ENCODE measurements around the gene RCOR1. TPM values are rescaled to one million over a fixed set of nuclear protein-coding genes. Genes with fewer than 3 reads are reported as not detected.

The RCOR1 gene
- total RNA-seq, 3 donors from 2014 or later: 29.4 to 31.3 (median 29.5) TPM

DNA sequence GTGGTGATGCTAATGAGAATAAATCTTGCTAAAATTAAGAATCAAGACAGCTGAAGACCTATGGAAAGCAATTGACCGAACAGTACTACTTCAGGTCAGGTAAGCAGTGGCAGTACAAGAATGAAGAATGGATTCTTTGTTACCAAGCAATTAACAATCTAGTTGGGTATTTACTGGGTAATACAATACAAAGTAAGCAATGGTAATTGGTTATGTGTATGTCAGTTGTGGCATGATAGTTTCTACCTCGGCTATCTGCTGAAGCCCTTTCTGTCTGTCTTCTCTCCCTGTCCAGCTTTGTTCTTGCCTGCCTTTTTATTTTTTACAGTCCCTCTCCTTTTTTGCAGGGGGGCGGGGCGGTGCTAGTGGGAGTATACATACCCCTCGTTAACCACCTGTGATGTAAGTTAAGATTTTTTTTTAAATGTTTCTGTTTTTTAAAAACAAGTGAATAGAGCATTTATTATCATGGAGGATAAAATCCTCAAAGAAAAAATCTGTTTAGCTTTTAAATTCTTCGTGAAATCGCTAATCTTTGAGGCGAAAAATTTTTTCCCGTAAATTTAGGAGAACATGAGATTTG lies 75.9 kb downstream of the RCOR1 start:
- no peak for ATAC-seq
- DNase-seq: no peak
- no peak overlapping the region for H3K4me3 ChIP-seq
- TF ChIP-seq, protein P1, sequence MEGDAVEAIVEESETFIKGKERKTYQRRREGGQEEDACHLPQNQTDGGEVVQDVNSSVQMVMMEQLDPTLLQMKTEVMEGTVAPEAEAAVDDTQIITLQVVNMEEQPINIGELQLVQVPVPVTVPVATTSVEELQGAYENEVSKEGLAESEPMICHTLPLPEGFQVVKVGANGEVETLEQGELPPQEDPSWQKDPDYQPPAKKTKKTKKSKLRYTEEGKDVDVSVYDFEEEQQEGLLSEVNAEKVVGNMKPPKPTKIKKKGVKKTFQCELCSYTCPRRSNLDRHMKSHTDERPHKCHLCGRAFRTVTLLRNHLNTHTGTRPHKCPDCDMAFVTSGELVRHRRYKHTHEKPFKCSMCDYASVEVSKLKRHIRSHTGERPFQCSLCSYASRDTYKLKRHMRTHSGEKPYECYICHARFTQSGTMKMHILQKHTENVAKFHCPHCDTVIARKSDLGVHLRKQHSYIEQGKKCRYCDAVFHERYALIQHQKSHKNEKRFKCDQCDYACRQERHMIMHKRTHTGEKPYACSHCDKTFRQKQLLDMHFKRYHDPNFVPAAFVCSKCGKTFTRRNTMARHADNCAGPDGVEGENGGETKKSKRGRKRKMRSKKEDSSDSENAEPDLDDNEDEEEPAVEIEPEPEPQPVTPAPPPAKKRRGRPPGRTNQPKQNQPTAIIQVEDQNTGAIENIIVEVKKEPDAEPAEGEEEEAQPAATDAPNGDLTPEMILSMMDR (IDR thresholded peaks at IDR 0.05): no peak
- H3K4me1 ChIP-seq (ENCODE audit: low read depth): no peaks in the 10 kb centered on the region
- no peaks in the 10 kb centered on the region for H3K9me3 ChIP-seq
- intact Hi-C loops (cut with DNase I, micrococcal nuclease): no loop called here
- H3K36me3 ChIP-seq (ENCODE audit: low read depth): no peaks in the 10 kb centered on the region

DNA sequence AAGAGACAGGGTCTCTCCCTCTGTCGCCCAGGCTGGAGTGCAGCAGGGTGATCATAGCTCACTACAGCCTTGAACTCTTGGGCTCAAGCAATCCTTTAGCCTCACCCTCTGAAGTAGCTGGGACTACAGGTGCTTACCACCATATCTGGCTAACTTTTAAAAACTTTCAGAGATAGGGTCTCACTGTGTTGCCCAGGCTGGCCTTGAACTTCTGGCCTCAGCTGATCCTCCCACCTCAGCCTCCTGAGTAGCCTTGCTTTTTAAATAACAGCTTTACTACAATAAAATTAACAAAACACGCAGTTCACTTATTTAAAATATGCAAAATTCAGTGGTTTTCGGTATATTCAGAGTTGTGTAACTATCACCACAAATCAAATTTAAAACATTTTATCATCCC lies 79.0 kb downstream of the RCOR1 start:
- TF ChIP-seq, protein P1 (IDR thresholded peaks at IDR 0.05): no peak
- Histone ChIP-seq H3K4me1 (ENCODE audit: low read depth) (peaks cover 7% of the 10 kb centered on the region), H3K4me3 (no peak overlapping the region), H3K9me3 (no peaks in the 10 kb centered on the region), H3K36me3 (ENCODE audit: low read depth) (no peaks in the 10 kb centered on the region)
- no peak for ATAC-seq
- no peak for DNase-seq
- intact Hi-C loops (cut with DNase I, micrococcal nuclease): no loop called here

DNA sequence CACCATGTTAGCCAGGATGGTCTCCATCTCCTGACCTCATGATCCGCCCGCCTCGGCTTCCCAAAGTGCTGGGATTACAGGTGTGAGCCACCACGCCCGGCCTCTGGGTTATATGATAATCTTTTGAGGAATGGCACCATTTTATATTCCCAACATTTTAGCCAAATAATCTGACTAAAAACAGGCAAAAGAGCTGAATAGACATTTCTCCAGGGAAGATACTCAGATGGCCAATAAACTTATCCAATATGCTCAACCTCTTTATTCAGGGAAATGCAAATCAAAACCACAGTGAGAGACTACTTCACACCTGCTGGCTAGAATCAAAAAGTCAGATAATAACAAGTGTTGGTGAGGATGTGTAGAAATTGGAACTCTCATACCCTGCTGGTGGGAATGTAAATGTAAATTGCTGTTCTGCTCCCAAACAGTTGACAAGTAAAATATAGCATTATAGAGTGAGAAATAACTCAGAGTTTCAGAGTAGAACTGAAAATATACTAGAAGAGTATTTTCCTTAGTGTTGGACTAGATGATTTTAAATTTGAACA lies 80.0 kb downstream of the RCOR1 start:
- intact Hi-C loops (cut with DNase I, micrococcal nuclease): no loop called here
- ATAC-seq (no peak), DNase-seq (no peak)

DNA sequence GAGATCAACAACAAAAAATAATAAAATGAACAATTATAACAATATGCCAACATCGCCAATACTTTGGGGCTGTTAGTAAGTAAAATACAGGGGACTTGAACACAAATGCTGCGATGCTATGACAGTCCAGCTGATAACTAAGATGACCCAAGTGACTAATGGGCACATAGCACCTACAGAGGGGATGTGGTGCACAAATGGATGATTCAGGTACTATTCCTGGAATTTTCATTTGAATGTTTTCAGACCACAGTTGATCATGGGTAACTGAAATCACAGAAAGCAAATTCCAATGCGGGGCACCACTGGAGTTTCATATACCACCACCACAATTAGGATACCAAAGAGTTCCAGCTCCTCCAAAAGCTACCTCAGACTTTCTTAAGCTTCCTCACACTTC lies 82.9 kb downstream of the RCOR1 start:
- intact Hi-C loops (cut with DNase I, micrococcal nuclease): no loop called here
- DNase-seq (no peak), ATAC-seq (no peak)
- Histone ChIP-seq H3K36me3 (ENCODE audit: low read depth) (no peaks in the 10 kb centered on the region), H3K9me3 (no peaks in the 10 kb centered on the region), H3K4me3 (no peak overlapping the region), H3K4me1 (ENCODE audit: low read depth) (peaks cover 7% of the 10 kb centered on the region)
- TF ChIP-seq, protein P1 (IDR thresholded peaks at IDR 0.05): no peak

More for the DNA sequence above, 80.0 kb downstream of the RCOR1 start:
- no peaks in the 10 kb centered on the region for H3K36me3 ChIP-seq (ENCODE audit: low read depth)
- H3K4me1 ChIP-seq (ENCODE audit: low read depth): peaks cover 7% of the 10 kb centered on the region
- TF ChIP-seq, protein P1 (IDR thresholded peaks at IDR 0.05): no peak
- H3K9me3 ChIP-seq: no peaks in the 10 kb centered on the region
- H3K4me3 ChIP-seq: no peak overlapping the region

DNA sequence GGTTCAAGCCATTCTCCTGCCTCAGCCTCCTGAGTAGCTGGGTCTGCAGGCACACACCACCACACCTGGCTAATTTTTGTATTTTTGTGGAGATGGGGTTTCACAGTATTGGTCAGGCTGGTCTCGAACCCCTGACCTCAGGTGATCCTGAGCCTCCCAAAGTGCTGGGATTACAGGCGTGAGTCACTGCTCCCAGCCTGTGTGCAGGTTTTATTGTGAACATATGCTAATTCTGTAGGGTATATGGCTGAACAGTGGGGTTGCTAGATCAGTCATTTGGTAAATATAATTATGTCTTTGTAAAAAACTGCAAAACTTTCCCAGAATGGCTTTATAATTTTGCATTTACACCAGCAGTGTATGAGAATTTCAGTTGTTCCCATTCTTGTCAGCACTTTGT lies 85.9 kb downstream of the RCOR1 start:
- TF ChIP-seq, protein P1 (IDR thresholded peaks at IDR 0.05): no peak
- Histone ChIP-seq H3K36me3 (ENCODE audit: low read depth) (no peaks in the 10 kb centered on the region), H3K4me1 (ENCODE audit: low read depth) (peaks cover 11% of the 10 kb centered on the region), H3K9me3 (no peaks in the 10 kb centered on the region), H3K4me3 (no peak overlapping the region)
- DNase-seq (no peak), ATAC-seq (peak; percentile 51)
- intact Hi-C loops (cut with DNase I, micrococcal nuclease): no loop called here
